ENCODE results near the gene LEKR1. TPM values are rescaled to one million over a fixed set of nuclear protein-coding genes. Genes with fewer than 3 reads are reported as not detected.

Gene LEKR1
- total and polyA plus RNA-seq, 2 of the 13 experiments (the other 11 are each of a cell fraction or from before 2014, with no cell fraction given): 0.49 to 1.5 TPM

- TF ChIP-seq TOE1 (CRISPR knock-in tag; IDR thresholded peaks at IDR 0.05) (no peak), BRCA1 (CRISPR knock-in tag; IDR thresholded peaks at IDR 0.05) (0 out of 2 replicates have a peak, but pooled peaks have one; percentile 59), ZNF121 (CRISPR knock-in tag; IDR thresholded peaks at IDR 0.05) (no peak), BHLHE40 (IDR thresholded peaks at IDR 0.05; ENCODE audit: low read length) (0 out of 2 replicates have a peak, but pooled peaks have one; percentile 4), SCMH1 (CRISPR knock-in tag; IDR thresholded peaks at IDR 0.05; ENCODE audit: borderline replicate concordance) (no peak), SALL1 (CRISPR knock-in tag; IDR thresholded peaks at IDR 0.05) (peak; percentile 79), ZNF451 (CRISPR knock-in tag; IDR thresholded peaks at IDR 0.05) (no peak), GATA4 (IDR thresholded peaks at IDR 0.05; ENCODE audit: borderline replicate concordance, low read depth) (no peak), RXRB (CRISPR knock-in tag; IDR thresholded peaks at IDR 0.05; ENCODE audit: borderline replicate concordance) (peak; percentile 89), ZNF766 (CRISPR knock-in tag; IDR thresholded peaks at IDR 0.05; ENCODE audit: borderline replicate concordance) (no peak), IRF2 (CRISPR knock-in tag; IDR thresholded peaks at IDR 0.05) (peak; percentile 88), ZNF274 (CRISPR knock-in tag; IDR thresholded peaks at IDR 0.05) (no peak), ETV5 (CRISPR knock-in tag; IDR thresholded peaks at IDR 0.05; ENCODE audit: borderline replicate concordance) (peak; percentile 43; the same call in 1 of the 2 replicates), ZBTB25 (CRISPR knock-in tag; IDR thresholded peaks at IDR 0.05) (no peak), ARID3A (IDR thresholded peaks at IDR 0.05; ENCODE audit: low read depth, low read length) (peak; percentile 89), HNF4A (CRISPR knock-in tag; IDR thresholded peaks at IDR 0.05) (peak; percentile 64), ZNF652 (CRISPR knock-in tag; IDR thresholded peaks at IDR 0.05; ENCODE audit: borderline replicate concordance, low read depth) (peak; percentile 50; the same call in 1 of the 2 replicates), ELF1 (CRISPR knock-in tag; IDR thresholded peaks at IDR 0.05) (peak; percentile 23; the same call in 1 of the 2 replicates), HNRNPK (IDR thresholded peaks at IDR 0.05; ENCODE audit: low read depth, low read length, poor library complexity, severe bottlenecking) (no peak), ZNF644 (CRISPR knock-in tag; IDR thresholded peaks at IDR 0.05; ENCODE audit: low read depth) (peak; percentile 15; the same call in 1 of the 2 replicates), ZNF816 (CRISPR knock-in tag; IDR thresholded peaks at IDR 0.05; ENCODE audit: borderline replicate concordance) (no peak)
- TF ChIP-seq, protein P1, sequence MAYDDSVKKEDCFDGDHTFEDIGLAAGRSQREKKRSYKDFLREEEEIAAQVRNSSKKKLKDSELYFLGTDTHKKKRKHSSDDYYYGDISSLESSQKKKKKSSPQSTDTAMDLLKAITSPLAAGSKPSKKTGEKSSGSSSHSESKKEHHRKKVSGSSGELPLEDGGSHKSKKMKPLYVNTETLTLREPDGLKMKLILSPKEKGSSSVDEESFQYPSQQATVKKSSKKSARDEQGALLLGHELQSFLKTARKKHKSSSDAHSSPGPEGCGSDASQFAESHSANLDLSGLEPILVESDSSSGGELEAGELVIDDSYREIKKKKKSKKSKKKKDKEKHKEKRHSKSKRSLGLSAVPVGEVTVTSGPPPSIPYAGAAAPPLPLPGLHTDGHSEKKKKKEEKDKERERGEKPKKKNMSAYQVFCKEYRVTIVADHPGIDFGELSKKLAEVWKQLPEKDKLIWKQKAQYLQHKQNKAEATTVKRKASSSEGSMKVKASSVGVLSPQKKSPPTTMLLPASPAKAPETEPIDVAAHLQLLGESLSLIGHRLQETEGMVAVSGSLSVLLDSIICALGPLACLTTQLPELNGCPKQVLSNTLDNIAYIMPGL (CRISPR knock-in tag; IDR thresholded peaks at IDR 0.05; ENCODE audit: borderline replicate concordance in 1 of 2, low read depth in 1 of 2): 0 out of 4 replicates have a peak, but pooled peaks of 1 of the 2 experiments have one; percentile 28
- TF ChIP-seq, protein P2, sequence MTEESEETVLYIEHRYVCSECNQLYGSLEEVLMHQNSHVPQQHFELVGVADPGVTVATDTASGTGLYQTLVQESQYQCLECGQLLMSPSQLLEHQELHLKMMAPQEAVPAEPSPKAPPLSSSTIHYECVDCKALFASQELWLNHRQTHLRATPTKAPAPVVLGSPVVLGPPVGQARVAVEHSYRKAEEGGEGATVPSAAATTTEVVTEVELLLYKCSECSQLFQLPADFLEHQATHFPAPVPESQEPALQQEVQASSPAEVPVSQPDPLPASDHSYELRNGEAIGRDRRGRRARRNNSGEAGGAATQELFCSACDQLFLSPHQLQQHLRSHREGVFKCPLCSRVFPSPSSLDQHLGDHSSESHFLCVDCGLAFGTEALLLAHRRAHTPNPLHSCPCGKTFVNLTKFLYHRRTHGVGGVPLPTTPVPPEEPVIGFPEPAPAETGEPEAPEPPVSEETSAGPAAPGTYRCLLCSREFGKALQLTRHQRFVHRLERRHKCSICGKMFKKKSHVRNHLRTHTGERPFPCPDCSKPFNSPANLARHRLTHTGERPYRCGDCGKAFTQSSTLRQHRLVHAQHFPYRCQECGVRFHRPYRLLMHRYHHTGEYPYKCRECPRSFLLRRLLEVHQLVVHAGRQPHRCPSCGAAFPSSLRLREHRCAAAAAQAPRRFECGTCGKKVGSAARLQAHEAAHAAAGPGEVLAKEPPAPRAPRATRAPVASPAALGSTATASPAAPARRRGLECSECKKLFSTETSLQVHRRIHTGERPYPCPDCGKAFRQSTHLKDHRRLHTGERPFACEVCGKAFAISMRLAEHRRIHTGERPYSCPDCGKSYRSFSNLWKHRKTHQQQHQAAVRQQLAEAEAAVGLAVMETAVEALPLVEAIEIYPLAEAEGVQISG (CRISPR knock-in tag; IDR thresholded peaks at IDR 0.05): peak; percentile 49
Measured at GRCh38 chr3:156812521-156813335, 13.4 kb upstream of the LEKR1 start (continued).
